HCT116 (cell line): ENCODE data around the gene NPEPL1. TPM values are rescaled to one million over a fixed set of nuclear protein-coding genes. Genes with fewer than 3 reads are reported as not detected.

ENCODE experiments used
- ATAC-seq: fragments of 200-7000 bp; cut with Tn5 transposase; 2 replicates; pipeline ENCODE4 v1.9.1; 2020; ENCODE audit warnings: mild to moderate bottlenecking, moderate library complexity
- BruUV-seq: library from RNA; stranded (reverse); fragments of 400-500 nt; replicated peaks from 2 replicates; lab custom pipeline; 2021; lab: Mats Ljungman, UMichigan
- CTCF ChIA-PET: fragments of 300-600 bp; sonication (Branson Sonifier 250); formaldehyde crosslinking; loops from one replicate; lab custom pipeline; 2021; ENCODE audit warnings: antibody characterized with exemption; lab: Charles Lee
- POLR2A ChIA-PET: fragments of 300-600, 350-600 bp; sonication (Branson Sonifier 250); formaldehyde crosslinking; loops from one replicate; lab custom pipeline; 2021; ENCODE audit warnings: antibody characterized with exemption; lab: Charles Lee
- RAD21 ChIA-PET, 2 experiments: fragments of 300-600 bp; sonication (Branson Sonifier 250); formaldehyde crosslinking; loops; one replicate each; lab custom pipeline; 2023; ENCODE audit warnings: low total read pairs in 2 of 2; ENCODE audit not compliant: uncharacterized antibody in 2 of 2, unreplicated experiment in 2 of 2, low non-redundant PET in 1 of 2; lab: Charles Lee
- DNase-seq: peaks from one replicate; pipeline ENCODE4 v3.0.0-alpha.2; 2010; ENCODE audit warnings: low read depth, low spot score
- H2AFZ ChIP-seq: fragments of 200-600 bp; shearing (Covaris generic), sonication (generic); 2 replicates; pipeline ENCODE4 v1.6.1; 2017; ENCODE audit warnings: low read depth, mixed run types, mixed read lengths, antibody characterized with exemption, low read length; ENCODE audit not compliant: poor library complexity, severe bottlenecking
- H3K27ac ChIP-seq: 2 replicates; pipeline ENCODE4 v1.5.1; 2012; ENCODE audit warnings: low read depth, low read length
- H3K27me3 ChIP-seq: fragments of 200-600 bp; sonication (generic); 2 replicates; pipeline ENCODE4 v1.6.1; 2016; ENCODE audit warnings: mixed run types, low read length, mixed read lengths; ENCODE audit not compliant: insufficient read depth
- H3K36me3 ChIP-seq, 2 experiments: fragments of 200-500 bp in 1 of 2; fragments of 200-600 bp in 1 of 2; sonication (Bioruptor generic) in 1 of 2; sonication (generic) in 1 of 2; 2 replicates each; pipeline versions ENCODE4 v1.5.1 to v1.6.1; 2014 to 2016; ENCODE audit warnings: low read length in 2 of 2, inconsistent platforms in 1 of 2, mixed read lengths in 1 of 2, mixed run types in 1 of 2; ENCODE audit not compliant: insufficient read depth in 2 of 2, control insufficient read depth in 1 of 2
- H3K4me1 ChIP-seq, 2 experiments: fragments of 200-600 bp in 1 of 2; sonication (generic) in 1 of 2; 2 replicates each; pipeline versions ENCODE4 v1.5.1 to v1.6.1; 2012 to 2017; ENCODE audit warnings: low read length in 2 of 2, inconsistent platforms in 1 of 2, mild to moderate bottlenecking in 1 of 2, mixed read lengths in 1 of 2, mixed run types in 1 of 2, moderate library complexity in 1 of 2; ENCODE audit not compliant: insufficient read depth in 2 of 2, control insufficient read depth in 1 of 2
- H3K4me2 ChIP-seq: fragments of 200-600 bp; sonication (generic); 2 replicates; pipeline ENCODE4 v1.6.1; 2017; ENCODE audit warnings: mixed run types, low read length, mixed read lengths
- H3K4me3 ChIP-seq, 2 experiments: fragments of 200-600 bp in 1 of 2; sonication (generic) in 1 of 2; replicated peaks in 1 of 2; 2 replicates each; pipeline ENCODE4 v1.5.1; 2011 to 2016; ENCODE audit warnings: low read length in 2 of 2, control low read depth in 1 of 2, low read depth in 1 of 2, mild to moderate bottlenecking in 1 of 2, mixed read lengths in 1 of 2, mixed run types in 1 of 2
- H3K79me2 ChIP-seq: fragments of 200-600 bp; sonication (generic); 2 replicates; pipeline ENCODE4 v1.6.1; 2017; ENCODE audit warnings: mild to moderate bottlenecking, mixed run types, low read length, moderate library complexity, mixed read lengths; ENCODE audit not compliant: insufficient read depth
- H3K9ac ChIP-seq: fragments of 200-600 bp; sonication (generic); 2 replicates; pipeline ENCODE4 v1.6.1; 2016; ENCODE audit warnings: low read length, mixed read lengths
- H3K9me2 ChIP-seq: fragments of 200-600 bp; sonication (generic), shearing (Covaris generic); 2 replicates; pipeline ENCODE4 v1.6.1; 2017; ENCODE audit warnings: mixed run types, mild to moderate bottlenecking, moderate library complexity; ENCODE audit not compliant: insufficient read depth
- H3K9me3 ChIP-seq, 2 experiments: fragments of 200-500 bp in 1 of 2; fragments of 200-600 bp in 1 of 2; sonication (Bioruptor generic) in 1 of 2; sonication (generic) in 1 of 2; 2 replicates each; pipeline ENCODE4 v1.6.1; 2014 to 2017; ENCODE audit warnings: low read length in 2 of 2, mixed read lengths in 2 of 2, inconsistent platforms in 1 of 2, low read depth in 1 of 2, mild to moderate bottlenecking in 1 of 2, mixed run types in 1 of 2, moderate library complexity in 1 of 2; ENCODE audit not compliant: control insufficient read depth in 1 of 2, insufficient read depth in 1 of 2
- H4K20me1 ChIP-seq: fragments of 200-600 bp; sonication (generic), shearing (Covaris generic); 2 replicates; pipeline ENCODE4 v1.6.1; 2017; ENCODE audit warnings: mixed run types, mild to moderate bottlenecking, moderate library complexity; ENCODE audit not compliant: insufficient read depth
- CEBPB ChIP-seq: IDR thresholded peaks from 2 replicates; pipeline ENCODE4 v1.6.1; 2012; ENCODE audit warnings: low read depth
- ELF1 ChIP-seq: IDR thresholded peaks from 2 replicates; pipeline ENCODE4 v1.6.1; 2012; ENCODE audit warnings: low read depth, borderline replicate concordance
- EZH2 ChIP-seq: fragments of 200-600 bp; sonication (generic); IDR thresholded peaks from 2 replicates; pipeline ENCODE4 v1.6.1; 2017; ENCODE audit warnings: antibody characterized with exemption, mixed run types
- SP1 ChIP-seq: IDR thresholded peaks from 2 replicates; pipeline ENCODE4 v1.6.1; 2012; ENCODE audit warnings: low read depth
- YY1 ChIP-seq: IDR thresholded peaks from 2 replicates; pipeline ENCODE4 v1.6.1; 2011; ENCODE audit warnings: low read length, low read depth, moderate library complexity, mild to moderate bottlenecking; ENCODE audit not compliant: insufficient replicate concordance; ENCODE audit errors: extremely low read depth
- ZNF274 ChIP-seq: fragments of 200-500 bp; sonication (Bioruptor generic); IDR thresholded peaks from 2 replicates; pipeline ENCODE4 v1.6.1; 2014; ENCODE audit warnings: mild to moderate bottlenecking, low read depth, low read length, inconsistent platforms
- intact Hi-C: fragments of 100-400 bp; cut with micrococcal nuclease; formaldehyde crosslinking; loops from 2 replicates; pipeline ENCODE4 v1.10.0; 2022
- total RNA-seq: library from RNA; stranded (reverse); gene quantifications from one replicate; pipeline ENCODE4 v1.2.1, GENCODE V29; 2021; ENCODE audit not compliant: unreplicated experiment

Gene NPEPL1
- total RNA-seq, 1 experiment from 2014 or later = 16.6 TPM

- no peaks in the 10 kb centered on the region for H3K9me2 ChIP-seq
- no TSS peak for BruUV-seq
- no peak overlapping the region for H3K4me2 ChIP-seq
- no peak overlapping the region for H2AFZ ChIP-seq
- H3K27me3 ChIP-seq = no peaks in the 10 kb centered on the region
- TF ChIP-seq ZNF274 = no peak
- no peak for TF ChIP-seq EZH2
- TF ChIP-seq YY1 = no peak
- no peak for TF ChIP-seq SP1
- no peak for TF ChIP-seq CEBPB
- H3K9me3 ChIP-seq = no peaks in the 10 kb centered on the region
- POLR2A ChIA-PET = no interaction called here
- RAD21 ChIA-PET = no interaction called here
- H3K4me3 ChIP-seq = no peak overlapping the region
- no peak overlapping the region for H3K9ac ChIP-seq
- no peaks in the 10 kb centered on the region for H3K79me2 ChIP-seq
- CTCF ChIA-PET = no interaction called here
- H3K36me3 ChIP-seq = no peaks in the 10 kb centered on the region
- no peak overlapping the region for H3K27ac ChIP-seq
- peaks cover 7 to 15% of the 10 kb centered on the region in 2 experiments for H3K4me1 ChIP-seq
- H4K20me1 ChIP-seq = no peaks in the 10 kb centered on the region
- no peak for DNase-seq
- intact Hi-C loops = no loop called here
- ATAC-seq = no peak
These were observed 3.8 kb upstream of the NPEPL1 start for GRCh38 chr20:58688840-58689239.

DNA sequence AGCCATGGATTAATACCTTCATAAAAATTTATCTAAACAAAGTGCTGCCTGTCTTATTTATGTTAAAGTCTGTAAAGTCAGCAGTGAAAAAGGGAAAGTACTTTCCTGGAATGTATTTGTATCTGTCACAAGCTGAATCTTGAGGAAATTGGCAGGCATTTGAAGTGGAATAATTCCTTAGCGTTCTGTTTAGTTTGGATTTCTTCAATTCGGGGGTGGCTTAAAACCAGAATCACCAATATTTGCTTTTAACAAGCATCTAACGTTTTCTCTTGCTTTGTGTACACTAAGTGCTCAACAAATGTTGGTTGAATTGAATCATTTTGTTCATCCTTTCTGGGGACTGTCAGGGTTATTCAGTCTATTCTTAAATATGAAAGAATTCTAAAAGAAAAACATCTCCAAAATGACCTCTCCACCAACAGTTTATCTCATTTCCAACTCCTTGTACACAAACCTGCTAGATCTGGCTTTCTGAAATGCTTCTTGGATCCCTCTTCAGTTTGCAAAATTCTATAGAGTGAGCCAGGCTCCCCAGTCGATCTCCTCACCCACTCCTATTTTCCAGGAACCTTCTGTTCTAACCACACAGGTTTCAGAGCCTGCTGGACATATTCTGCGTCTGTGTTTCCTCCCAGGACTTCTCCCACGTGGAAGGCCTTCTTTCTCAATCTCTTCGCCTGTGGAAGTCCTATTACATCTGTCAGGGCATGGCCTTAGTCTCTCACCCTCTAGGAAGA, 2.0 kb upstream of the NPEPL1 start:
- BruUV-seq = no TSS peak
- Histone ChIP-seq H2AFZ (no peak overlapping the region), H3K79me2 (no peaks in the 10 kb centered on the region), H3K4me3 (no peak overlapping the region), H3K9ac (no peak overlapping the region), H3K9me2 (no peaks in the 10 kb centered on the region), H3K9me3 (no peaks in the 10 kb centered on the region), H3K4me2 (no peak overlapping the region), H3K27me3 (no peaks in the 10 kb centered on the region), H4K20me1 (no peaks in the 10 kb centered on the region), H3K4me1 (peaks cover 7 to 16% of the 10 kb centered on the region in 2 experiments), H3K27ac (no peak overlapping the region), H3K36me3 (no peaks in the 10 kb centered on the region)
- RAD21 ChIA-PET = no interaction called here
- CTCF ChIA-PET = interaction anchor here (0.6 to 0.7 kb wide), 2 partner anchors 63 to 172 kb away, joined by 3 to 4 read pairs; no protein-coding TSS in a partner anchor
- POLR2A ChIA-PET = no interaction called here
- DNase-seq (no peak), ATAC-seq (no peak)
- intact Hi-C loops = loop anchor here (5.0 kb wide), 1 partner anchor 208 kb away; no protein-coding TSS in a partner anchor
- TF ChIP-seq ELF1 = no peak
